Measurements from ENCODE around the gene SMARCB1. TPM values are rescaled to one million over a fixed set of nuclear protein-coding genes. Genes with fewer than 3 reads are reported as not detected.

SMARCB1 gene
- total and polyA plus RNA-seq, 2 donors from 2014 or later = 68.7 to 79.0 TPM

GRCh38 chr22:23801238-23801821 is 14.6 kb downstream of the SMARCB1 start:
- no peak for FAIRE-seq
- H3K36me3 ChIP-seq (ENCODE audit: control insufficient read depth in 2 of 3, insufficient read depth in 3 of 3, low read length in 3 of 3) = peaks cover 7 to 58% (median 34%) of the 10 kb centered on the region in 3 donors
- DNase-seq = peak in 1 of 5 donors; percentile 30
- no peak overlapping the region for H3K27ac ChIP-seq (ENCODE audit: low read depth in 2 of 2, low read length in 2 of 2)
- H3K4me1 ChIP-seq (ENCODE audit: control insufficient read depth in 2 of 3, insufficient read depth in 2 of 3, low read depth in 1 of 3, low read length in 3 of 3) = no peaks in the 10 kb centered on the region
- H3K27me3 ChIP-seq (ENCODE audit: control insufficient read depth, insufficient read depth, low read length) = no peaks in the 10 kb centered on the region
- TF ChIP-seq CTCF (IDR thresholded peaks at IDR 0.05; ENCODE audit: borderline replicate concordance, extremely low read depth, insufficient read depth) = no peak
- H3K4me3 ChIP-seq (ENCODE audit: low read length in 3 of 3) = no peak overlapping the region
- no peaks in the 10 kb centered on the region for H3K9me3 ChIP-seq (ENCODE audit: control insufficient read depth in 2 of 3, insufficient read depth in 1 of 3, low read length in 3 of 3)
- intact Hi-C loops (cut with DNase I) = no loop called here
- H3K9ac ChIP-seq (ENCODE audit: low read length in 3 of 3) = no peak overlapping the region

- FAIRE-seq (no peak), DNase-seq (peak in 1 of 5 donors; percentile 29)
- no peak for TF ChIP-seq CTCF (IDR thresholded peaks at IDR 0.05; ENCODE audit: borderline replicate concordance, extremely low read depth, insufficient read depth)
- no peaks in the 10 kb centered on the region for H3K9me3 ChIP-seq (ENCODE audit: control insufficient read depth in 2 of 3, insufficient read depth in 1 of 3, low read length in 3 of 3)
- no peak overlapping the region for H3K4me3 ChIP-seq (ENCODE audit: low read length in 3 of 3)
- H3K9ac ChIP-seq (ENCODE audit: low read length in 3 of 3) = no peak overlapping the region
- no peak overlapping the region for H3K27ac ChIP-seq (ENCODE audit: low read depth in 2 of 2, low read length in 2 of 2)
- intact Hi-C loops (cut with DNase I) = no loop called here
- H3K36me3 ChIP-seq (ENCODE audit: control insufficient read depth in 2 of 3, insufficient read depth in 3 of 3, low read length in 3 of 3) = peaks cover 8 to 56% (median 31%) of the 10 kb centered on the region in 3 donors
- no peaks in the 10 kb centered on the region for H3K4me1 ChIP-seq (ENCODE audit: control insufficient read depth in 2 of 3, insufficient read depth in 2 of 3, low read depth in 1 of 3, low read length in 3 of 3)
- no peaks in the 10 kb centered on the region for H3K27me3 ChIP-seq (ENCODE audit: control insufficient read depth, insufficient read depth, low read length)
Observed at GRCh38 chr22:23801886-23802377, 15.2 kb downstream of the SMARCB1 start.

GRCh38 chr22:23803001-23803819 is 16.4 kb downstream of the SMARCB1 start:
- no peak overlapping the region for H3K9ac ChIP-seq (ENCODE audit: low read length in 3 of 3)
- intact Hi-C loops (cut with DNase I) = no loop called here
- FAIRE-seq (no peak), DNase-seq (peak in 1 of 5 donors; percentile 57)
- no peak overlapping the region for H3K27ac ChIP-seq (ENCODE audit: low read depth in 2 of 2, low read length in 2 of 2)
- peaks cover 8 to 56% (median 31%) of the 10 kb centered on the region in 3 donors for H3K36me3 ChIP-seq (ENCODE audit: control insufficient read depth in 2 of 3, insufficient read depth in 3 of 3, low read length in 3 of 3)
- H3K4me3 ChIP-seq (ENCODE audit: low read length in 3 of 3) = no peak overlapping the region
- TF ChIP-seq CTCF (IDR thresholded peaks at IDR 0.05; ENCODE audit: borderline replicate concordance, extremely low read depth, insufficient read depth) = no peak
- H3K9me3 ChIP-seq (ENCODE audit: control insufficient read depth in 2 of 3, insufficient read depth in 1 of 3, low read length in 3 of 3) = no peaks in the 10 kb centered on the region
- no peaks in the 10 kb centered on the region for H3K4me1 ChIP-seq (ENCODE audit: control insufficient read depth in 2 of 3, insufficient read depth in 2 of 3, low read depth in 1 of 3, low read length in 3 of 3)
- no peaks in the 10 kb centered on the region for H3K27me3 ChIP-seq (ENCODE audit: control insufficient read depth, insufficient read depth, low read length)
